Upper lobe of left lung (tissue), 4 donors: ENCODE results near the gene BIRC7.

Source experiments
- CTCF ChIP-seq, 6 experiments: fragments of 450-650 bp in 4 of 6; fragments of 200-600 bp in 2 of 6; sonication (generic) in 2 of 6; IDR thresholded peaks; one replicate each; pipeline ENCODE4 v1.5.1; 2016 to 2019; ENCODE audit warnings: antibody characterized with exemption in 6 of 6
- EP300 ChIP-seq, 4 donors: sonication (generic); formaldehyde crosslinking; IDR thresholded peaks; one replicate each; pipeline ENCODE4 v1.5.1; 2017; ENCODE audit warnings: antibody characterized with exemption in 4 of 4, control low read depth in 2 of 4
- POLR2A ChIP-seq, 4 donors: fragments of 450-650 bp; IDR thresholded peaks; one replicate each; pipeline ENCODE4 v1.5.1; 2016 to 2017; ENCODE audit warnings: antibody characterized with exemption in 4 of 4, mild to moderate bottlenecking in 2 of 4
- POLR2AphosphoS5 ChIP-seq, 2 donors: sonication (generic); formaldehyde crosslinking; IDR thresholded peaks; one replicate each; pipeline ENCODE4 v1.5.1; 2017; ENCODE audit warnings: antibody characterized with exemption in 2 of 2

- TF ChIP-seq CTCF (IDR thresholded peaks at IDR 0.05): no peak
- no peak for TF ChIP-seq POLR2A (IDR thresholded peaks at IDR 0.05)
- no peak for TF ChIP-seq EP300 (IDR thresholded peaks at IDR 0.05)
- no peak for TF ChIP-seq POLR2AphosphoS5 (IDR thresholded peaks at IDR 0.05)
Measured at GRCh38 chr20:63225082-63225454, 10.6 kb upstream of the BIRC7 start.
